HG03378 (cell line): ENCODE results near the gene DOCK1.

Source experiments
- ATAC-seq: cut with Tn5 transposase; IDR thresholded peaks from one replicate; pipeline ENCODE4 v1.9.1; 2021; ENCODE audit warnings: mild to moderate bottlenecking, moderate library complexity; ENCODE audit not compliant: unreplicated experiment

The DOCK1 gene

DNA sequence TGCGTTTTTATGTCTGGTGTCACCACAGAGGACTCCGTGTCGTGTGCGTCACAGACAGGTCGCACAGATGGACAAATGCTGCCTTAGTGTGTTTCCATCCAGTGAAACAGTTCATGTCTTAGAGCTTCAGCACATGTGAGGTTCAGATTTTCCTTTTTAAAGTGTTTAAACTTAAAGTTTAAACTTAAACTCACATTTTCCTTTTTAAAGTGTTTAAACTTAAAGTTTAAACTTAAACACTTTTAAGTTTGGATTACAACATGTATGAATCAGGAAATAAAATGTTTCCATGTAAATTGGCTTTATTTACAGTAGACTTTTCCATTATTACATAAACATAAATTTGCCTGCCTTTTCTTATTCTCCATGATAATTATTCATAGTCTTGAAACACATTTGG, 223.9 kb downstream of the DOCK1 start:
- ATAC-seq = no peak

- no peak for ATAC-seq
Observed at GRCh38 chr10:127132451-127132850, 227.2 kb downstream of the DOCK1 start.

- no peak for ATAC-seq
Observed at GRCh38 chr10:127133225-127133624, 228.0 kb downstream of the DOCK1 start.

DNA sequence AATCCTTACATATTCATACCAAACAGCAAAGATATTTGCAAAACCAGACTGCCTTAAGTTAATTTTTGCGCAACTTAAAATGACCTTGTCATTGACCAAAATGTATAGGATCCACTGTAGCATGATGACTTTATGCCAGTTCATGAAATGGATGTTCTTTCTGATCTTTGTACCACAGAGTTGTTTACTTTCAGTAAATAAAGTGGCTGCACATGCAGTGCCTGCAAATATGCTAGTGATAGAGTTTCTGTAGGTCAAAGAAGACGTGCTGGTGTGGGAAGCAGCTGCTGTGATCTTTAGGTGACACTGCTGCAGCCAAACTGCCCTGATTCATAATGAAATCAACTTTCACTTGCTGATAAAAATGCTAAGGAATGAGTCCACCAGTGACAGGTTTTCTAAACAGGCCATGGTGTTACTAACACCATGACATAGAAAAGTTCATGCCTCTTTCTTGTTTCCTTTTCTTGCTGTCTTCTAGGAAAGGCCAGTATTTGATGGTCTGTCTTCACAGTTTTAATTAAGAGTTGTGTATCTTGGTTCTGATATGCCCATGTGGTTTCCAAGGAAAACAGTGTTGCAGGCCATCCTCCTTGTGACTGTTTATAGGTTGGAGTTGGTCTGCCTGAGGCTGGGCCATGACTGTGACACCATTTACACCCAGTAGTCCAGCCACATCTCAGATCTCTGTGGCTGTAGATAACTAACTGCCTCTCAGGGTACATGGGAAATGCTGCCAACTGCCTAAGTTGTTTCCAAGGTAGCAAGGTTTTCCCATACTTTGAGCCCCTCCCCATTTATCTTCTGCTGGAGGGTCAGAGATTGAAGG, 228.7 kb downstream of the DOCK1 start:
- ATAC-seq = no peak

DNA sequence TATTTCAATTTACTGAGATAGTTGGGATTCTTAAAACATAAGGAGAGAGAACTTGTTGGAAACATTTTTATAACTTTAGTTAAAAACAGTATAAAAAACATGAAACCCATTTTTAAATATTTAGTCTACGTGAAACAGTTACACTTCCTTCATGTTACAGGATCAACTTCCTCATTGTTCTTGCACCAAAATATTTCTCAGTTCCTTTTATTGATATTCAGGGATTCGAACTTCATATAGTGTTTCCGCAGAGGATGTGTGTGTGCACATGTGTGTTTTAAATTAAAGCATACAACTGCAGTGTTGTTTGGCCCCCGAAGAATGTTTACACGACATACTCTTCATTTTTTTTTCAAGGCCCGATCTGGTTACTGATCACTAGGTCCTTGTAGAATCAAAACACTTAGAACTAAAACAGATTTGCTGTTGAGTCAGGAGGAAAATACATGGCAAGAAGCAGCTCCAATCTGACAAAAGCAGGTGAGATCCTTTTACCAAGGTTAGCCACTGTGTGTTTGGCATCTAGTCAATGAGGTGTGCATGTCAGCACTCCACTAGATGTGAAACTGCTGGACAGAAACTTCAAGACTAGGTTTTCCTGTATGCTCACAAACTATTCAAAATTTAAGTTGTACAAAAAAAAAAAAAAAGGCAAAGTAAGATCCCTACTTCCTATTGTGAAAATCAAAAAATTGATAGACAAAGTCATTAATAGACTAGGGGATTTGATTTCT, 230.8 kb downstream of the DOCK1 start:
- no peak for ATAC-seq

GRCh38 chr10:127137391-127137790, 232.2 kb downstream of the DOCK1 start:
- no peak for ATAC-seq

- no peak for ATAC-seq
Observed at GRCh38 chr10:127142136-127142535, 236.9 kb downstream of the DOCK1 start.

GRCh38 chr10:127142856-127143255, 237.6 kb downstream of the DOCK1 start:
- no peak for ATAC-seq

GRCh38 chr10:127145173-127145572, 239.9 kb downstream of the DOCK1 start:
- ATAC-seq = no peak

GRCh38 chr10:127146661-127147060, 241.4 kb downstream of the DOCK1 start:
- ATAC-seq = no peak

GRCh38 chr10:127148066-127148932, 243.1 kb downstream of the DOCK1 start:
- no peak for ATAC-seq

DNA sequence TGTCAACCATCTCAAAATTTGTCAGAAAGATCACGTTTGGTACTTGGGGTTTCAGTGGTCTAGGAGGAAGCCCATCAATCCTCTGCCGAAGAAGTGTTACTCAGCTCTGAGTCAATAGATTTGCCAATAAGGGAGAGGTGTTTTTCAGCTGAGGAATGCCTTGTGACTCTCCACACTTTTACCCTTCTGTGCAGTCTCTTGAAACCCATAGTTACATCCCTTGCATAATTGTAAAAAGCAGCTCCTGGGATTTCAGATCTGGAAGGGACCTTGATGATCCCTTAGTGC, 243.6 kb downstream of the DOCK1 start:
- ATAC-seq = no peak

DNA sequence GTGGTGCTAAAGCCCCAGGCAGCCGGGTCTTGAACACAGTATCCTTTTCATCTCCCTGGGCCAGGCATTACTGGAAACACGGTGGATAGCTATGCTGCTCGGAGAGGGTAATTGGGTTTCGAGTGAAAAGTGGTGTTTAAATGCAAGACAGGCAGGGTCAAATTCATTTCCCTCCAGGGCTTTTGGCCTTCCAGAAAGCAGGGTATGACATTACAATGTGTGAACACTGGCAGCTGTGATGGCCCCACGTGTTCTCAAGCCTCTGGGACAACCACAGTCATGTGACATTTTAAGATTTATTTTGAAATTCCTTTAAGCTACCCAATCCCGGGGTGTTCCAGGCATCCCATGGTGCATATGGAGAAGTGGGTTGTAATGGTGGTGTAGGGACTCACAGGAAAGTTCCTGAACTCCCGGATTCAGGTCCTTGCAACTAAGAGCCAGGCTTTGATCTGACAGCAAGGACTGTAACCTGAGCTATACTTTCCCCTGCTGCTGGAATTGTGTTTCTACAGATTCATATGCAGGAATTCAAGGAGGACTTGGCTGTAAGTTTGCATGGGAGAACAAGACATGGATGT, 244.4 kb downstream of the DOCK1 start:
- ATAC-seq = no peak

GRCh38 chr10:127150136-127150535, 244.9 kb downstream of the DOCK1 start:
- no peak for ATAC-seq

DNA sequence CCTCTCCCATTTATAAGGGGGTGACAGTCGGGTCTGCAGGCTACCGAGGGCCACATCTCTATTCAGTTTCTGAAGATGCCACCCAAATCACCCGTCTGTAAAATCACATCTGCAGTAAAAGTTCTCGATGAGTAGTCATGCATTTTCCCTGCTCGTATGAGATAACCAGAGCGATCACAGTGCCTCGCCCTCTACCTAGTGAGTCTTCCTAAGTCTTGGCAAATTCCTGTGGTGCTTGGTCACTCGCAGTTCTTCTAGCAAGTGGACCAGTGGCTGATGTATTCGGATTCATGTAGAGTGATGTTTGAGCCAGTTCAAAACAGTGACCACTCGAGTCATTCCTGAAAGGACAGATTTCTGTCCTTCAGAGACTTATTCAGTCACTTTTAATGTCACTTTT, 246.3 kb downstream of the DOCK1 start:
- ATAC-seq = no peak

GRCh38 chr10:127151981-127152699, 246.9 kb downstream of the DOCK1 start:
- no peak for ATAC-seq

GRCh38 chr10:127153181-127153580, 248.0 kb downstream of the DOCK1 start:
- ATAC-seq = no peak

DNA sequence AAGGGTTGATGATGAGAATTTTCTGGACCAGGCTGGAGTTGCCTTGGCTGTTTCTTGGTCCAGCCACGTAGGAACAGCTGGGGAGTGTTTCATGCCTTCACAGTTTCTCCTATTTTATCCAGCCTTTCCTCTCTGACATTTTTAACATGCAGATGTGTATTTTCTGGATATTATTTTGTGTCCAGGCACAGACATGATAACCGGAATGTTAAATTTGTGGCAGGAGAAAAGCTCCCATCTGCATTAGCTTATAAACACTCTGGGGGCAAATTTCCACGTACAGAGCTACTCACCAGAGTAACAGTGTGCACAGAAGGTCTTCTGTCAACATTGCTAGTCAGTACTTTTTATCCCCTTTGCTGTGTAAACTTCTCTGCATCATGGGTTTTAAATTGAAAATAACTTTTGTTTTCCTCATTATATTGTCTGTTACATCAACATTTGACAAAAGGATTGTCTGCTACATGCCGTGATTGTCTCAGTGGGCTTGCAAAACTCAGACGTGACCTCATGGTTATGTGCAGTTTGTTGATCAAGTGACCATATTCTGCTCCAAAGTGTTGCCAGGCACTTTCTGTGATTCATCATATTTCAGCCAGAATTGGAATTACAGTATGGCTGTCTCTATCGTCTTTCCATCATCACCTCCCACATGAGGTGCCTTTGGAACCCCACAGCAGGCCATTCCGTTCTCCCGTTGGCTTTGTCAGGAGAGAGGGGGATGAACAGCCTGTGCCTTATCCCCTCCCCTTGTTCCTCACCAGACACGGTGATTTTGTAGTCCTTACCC, 249.8 kb downstream of the DOCK1 start:
- ATAC-seq = no peak

GRCh38 chr10:127157089-127157488, 251.9 kb downstream of the DOCK1 start:
- no peak for ATAC-seq
